HG02870 (cell line): ENCODE results near the gene CHMP1B.
"Not testable (repeated sequence)": the region's sequence is repeated elsewhere in the genome, so short reads cannot be mapped to it uniquely, and the experiment has no call there.

Experiments
- ATAC-seq: cut with Tn5 transposase; IDR thresholded peaks from one replicate; pipeline ENCODE4 v1.9.1; 2021; ENCODE audit warnings: mild to moderate bottlenecking, moderate library complexity; ENCODE audit not compliant: unreplicated experiment

Gene CHMP1B

DNA sequence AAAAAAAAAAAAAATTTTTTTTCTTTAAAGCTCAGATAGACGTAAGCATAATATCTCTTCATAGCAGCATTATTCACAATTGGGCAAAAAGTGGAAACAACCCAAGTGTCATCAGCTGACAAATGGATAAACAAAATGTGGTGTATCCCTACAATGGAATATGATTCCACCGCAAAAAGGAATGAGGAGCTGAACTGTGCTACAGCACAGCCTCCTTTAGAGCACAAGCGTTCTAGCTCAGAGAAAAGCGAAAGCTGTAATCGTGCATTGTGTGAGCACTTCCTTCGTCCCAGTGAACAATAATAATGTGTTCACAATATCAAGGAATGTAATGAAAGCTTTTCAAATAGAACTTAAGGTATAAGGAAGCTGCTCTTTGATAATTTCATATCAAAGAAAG lies 11.7 kb upstream of the CHMP1B start:
- ATAC-seq: no peak

DNA sequence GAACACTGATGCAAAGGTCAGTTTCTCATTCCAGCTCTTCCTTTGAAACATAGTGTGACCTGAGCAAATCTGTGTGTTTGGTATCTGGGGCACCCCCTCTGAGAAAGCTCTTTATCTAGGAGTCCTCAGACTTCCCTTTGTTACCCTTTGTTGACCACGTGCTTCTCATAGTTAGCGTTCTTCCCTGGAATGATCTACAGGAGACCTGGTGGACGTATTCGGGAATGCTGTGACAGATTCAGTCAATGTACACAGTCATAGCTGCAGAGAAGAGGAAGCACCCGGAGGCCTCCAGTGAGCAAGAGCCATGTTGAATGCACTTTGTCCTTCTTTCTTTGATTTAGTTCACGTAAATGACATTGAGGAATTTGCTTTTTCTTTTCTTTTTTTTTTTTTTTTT lies 10.7 kb upstream of the CHMP1B start:
- no peak for ATAC-seq

DNA sequence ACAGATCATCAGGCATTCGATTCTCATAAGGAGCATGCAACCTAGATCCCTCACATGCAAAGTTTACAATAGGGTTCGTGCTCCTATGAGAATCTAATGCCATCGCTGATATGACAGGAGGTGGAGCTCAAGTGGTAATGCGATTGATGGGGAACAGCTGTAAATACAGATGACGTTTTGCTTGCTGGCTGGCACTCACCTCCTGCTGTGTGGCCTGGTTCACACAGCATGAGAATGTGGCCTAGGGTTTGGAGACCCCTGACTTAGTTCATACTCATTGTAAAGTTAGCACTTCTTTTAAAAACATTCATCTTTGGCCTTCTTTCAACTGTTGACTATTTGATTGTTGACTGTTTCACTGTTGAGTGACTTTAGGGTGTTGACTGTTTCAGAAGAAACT lies 8.7 kb upstream of the CHMP1B start:
- ATAC-seq: no peak

DNA sequence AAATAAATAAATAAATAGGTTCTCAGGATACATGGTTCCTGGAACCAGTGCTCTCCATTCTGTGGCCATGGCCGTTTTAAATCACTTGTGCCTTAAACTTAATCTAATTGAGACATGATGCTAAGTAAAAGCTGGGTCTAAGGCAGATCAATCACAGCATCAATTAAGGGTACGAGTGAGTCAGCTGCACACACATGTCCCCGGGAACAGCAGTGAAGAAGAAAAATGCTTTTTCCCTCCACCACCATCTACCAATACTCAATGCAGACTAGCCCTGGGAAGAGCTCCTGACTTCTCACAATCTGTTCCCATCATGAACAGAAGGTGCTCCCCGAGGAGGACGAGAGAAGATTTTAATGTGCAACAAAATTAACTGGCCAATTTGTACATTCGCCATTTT lies 6.8 kb upstream of the CHMP1B start:
- no peak for ATAC-seq

GRCh38 chr18:11845654-11846053 lies 5.6 kb upstream of the CHMP1B start:
- ATAC-seq: no peak

- ATAC-seq: no peak
Observed at GRCh38 chr18:11847811-11848210, 3.4 kb upstream of the CHMP1B start.

- ATAC-seq: no peak
Observed at GRCh38 chr18:11849279-11849678, 1.9 kb upstream of the CHMP1B start.

DNA sequence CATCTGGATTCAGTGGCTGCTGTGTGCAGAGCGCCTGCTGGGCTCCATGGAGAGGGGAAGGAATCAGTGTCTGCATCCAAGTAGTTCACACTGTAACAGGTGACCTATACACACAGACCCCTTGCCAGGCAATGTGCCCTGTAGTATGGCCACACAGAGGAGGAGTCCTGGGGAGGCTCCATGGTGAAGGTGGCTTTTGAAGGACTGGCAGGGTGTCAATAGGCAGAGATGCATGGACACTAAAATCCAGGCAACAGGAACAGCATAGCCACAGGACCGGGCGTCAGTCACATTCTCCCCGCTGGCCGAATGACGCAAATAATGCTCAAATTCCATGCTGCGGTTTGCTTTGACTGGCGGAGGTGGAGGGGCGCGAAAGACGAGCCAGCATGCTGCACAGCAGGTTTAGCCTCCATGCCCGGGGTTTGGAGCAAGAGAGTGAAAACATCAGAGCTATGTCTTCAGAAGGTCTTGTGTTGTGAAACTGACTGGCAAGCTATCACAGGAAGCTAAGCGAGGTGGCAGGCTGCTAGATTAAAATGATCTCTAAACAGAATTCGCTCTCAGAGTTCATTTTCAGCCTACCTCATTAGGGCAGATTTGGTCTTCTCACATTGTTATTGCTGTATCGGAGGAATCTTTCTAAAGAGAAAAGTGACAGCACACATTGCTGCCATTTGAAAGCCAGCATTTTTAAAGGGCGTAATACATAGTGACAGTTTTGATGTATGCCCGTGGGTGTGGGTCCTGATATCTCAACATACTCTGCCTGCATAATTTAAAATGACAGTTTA lies 1.2 kb upstream of the CHMP1B start:
- ATAC-seq: no peak

DNA sequence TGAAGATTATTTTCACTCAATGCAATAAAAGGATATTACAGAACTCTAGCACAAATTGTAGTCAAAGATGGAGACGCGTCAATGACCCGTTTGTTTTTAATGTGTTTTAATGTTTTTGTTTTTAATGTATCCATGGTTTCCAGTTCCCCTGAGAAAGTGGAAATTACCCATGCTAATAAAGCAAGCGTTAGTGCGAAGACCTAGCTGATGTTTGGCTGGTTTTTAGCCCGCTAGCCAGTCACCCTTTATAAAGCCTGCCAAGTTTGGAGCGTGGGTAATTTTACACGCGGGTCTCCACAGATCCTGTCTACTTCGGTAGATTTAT lies 430 bp upstream of the CHMP1B start:
- ATAC-seq: peak; percentile 22

GRCh38 chr18:11851806-11852337 lies 659 bp downstream of the CHMP1B start:
- ATAC-seq: no peak

DNA sequence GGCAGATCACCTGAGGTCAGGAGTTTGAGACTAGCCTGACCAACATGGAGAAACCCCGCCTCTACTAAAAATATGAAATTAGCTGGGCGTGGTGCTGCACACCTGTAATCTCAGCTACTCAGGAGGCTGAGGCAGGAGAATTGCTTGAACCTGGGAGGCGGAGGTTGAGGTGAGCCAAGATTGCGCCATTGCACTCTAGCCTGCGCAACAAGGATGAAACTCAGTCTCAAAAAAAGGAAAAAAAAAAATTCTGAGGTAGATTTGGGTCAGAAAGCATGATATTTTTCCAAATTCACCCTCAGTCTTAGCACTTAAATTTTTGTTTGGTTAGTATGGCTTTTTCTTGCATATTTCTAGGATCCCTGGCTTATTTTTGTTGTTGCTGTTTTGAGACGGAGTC lies 3.3 kb downstream of the CHMP1B start:
- ATAC-seq: not testable (repeated sequence)

- no peak for ATAC-seq
Observed at GRCh38 chr18:11857177-11857887, 6.1 kb downstream of the CHMP1B start.

- no peak for ATAC-seq
Observed at GRCh38 chr18:11859282-11859830, 8.1 kb downstream of the CHMP1B start.

- ATAC-seq: no peak
Observed at GRCh38 chr18:11859903-11860407, 8.7 kb downstream of the CHMP1B start.

DNA sequence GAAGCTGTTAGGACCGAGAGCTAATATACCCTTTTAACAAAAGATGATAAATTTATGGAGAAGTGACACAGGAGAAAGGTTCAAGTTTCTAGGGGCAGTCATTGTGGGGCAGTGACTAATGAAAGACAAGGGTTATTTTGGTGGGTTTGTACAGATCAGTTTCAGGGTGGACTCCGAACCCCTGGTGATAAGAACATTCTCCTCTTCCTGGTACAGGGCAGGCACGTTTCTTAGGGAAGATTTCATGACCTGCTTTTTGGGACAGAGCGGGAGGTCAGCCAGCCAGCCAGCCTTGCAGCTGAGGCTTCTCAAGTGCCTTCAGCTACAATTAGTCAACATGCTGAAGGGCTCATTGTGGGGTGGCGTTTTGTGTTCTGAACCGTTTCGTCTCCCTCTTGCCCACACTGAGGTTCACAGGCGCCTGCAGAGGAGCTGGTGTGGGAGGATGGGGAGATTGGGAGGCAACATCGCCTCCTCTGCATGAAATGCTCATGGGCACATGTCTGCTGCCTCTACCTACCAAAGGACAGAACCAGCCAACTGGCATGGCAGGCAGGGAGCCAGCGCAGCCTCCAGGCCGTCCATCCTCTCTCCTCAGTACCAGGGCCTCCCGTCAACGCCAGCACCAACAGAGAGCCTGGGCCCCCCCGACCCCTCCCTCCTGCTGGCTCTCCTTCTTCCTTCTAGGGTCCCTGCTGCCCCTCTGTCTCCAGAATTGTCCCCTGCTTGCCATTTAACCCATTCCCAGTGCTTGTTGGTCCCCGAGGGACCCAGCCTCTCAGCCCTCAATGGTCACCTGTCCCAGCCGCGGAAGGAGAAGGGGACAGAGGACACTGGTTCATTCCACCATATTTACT lies 9.6 kb downstream of the CHMP1B start:
- ATAC-seq: no peak

DNA sequence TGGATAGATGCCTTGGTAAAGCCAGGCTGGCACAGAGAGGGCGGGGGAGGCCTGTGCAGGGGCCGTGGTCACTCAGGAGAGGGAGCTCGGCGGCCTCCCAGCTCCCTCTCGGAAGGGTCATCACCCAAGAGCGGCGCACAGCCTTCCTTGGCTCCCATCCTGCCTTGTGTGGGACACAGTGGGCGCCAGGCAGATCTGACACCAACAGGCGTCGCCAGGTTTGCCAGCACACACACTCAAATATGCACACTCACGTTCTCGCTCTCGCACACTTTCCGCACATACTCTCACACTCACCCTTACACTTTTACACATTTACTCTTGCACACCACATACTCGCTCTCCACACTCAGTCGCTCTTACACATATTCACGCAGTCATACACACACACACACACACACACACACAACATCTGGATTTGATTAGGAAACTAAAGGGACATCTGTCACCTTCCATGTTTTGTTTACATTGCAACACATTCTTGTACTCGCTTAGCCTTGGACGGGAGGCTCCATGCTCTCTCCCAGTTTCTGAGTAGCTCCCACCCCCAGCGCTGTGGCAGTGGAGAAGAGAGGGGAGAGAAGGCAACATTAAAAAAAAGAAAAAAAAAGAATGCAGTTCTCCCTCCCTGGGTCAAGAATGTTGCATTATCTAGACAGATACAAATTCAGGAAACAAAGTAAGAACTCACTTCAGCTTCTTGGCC lies 10.5 kb downstream of the CHMP1B start:
- ATAC-seq: no peak

GRCh38 chr18:11862468-11863137 lies 11.4 kb downstream of the CHMP1B start:
- ATAC-seq: no peak

DNA sequence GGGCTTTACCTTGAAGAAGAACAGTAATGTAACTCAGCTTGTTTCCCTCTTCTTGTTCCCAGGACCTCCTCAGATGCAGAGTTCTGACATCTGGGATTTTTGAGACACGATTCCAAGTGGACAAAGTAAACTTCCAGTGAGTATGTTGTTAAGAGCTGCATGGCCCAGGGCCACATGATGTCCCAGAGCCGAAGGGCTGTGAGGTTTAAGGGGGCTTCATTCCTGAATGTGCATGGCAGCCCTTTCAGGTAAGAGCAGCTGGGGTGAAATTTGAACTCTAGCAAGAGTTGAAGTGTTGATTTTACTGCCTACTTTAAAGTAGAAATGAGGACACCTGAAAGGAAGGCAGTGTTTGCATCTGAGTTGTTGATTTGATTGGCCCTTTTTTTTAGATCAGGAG lies 13.3 kb downstream of the CHMP1B start:
- no peak for ATAC-seq

- no peak for ATAC-seq
Observed at GRCh38 chr18:11865071-11865470, 13.9 kb downstream of the CHMP1B start.

DNA sequence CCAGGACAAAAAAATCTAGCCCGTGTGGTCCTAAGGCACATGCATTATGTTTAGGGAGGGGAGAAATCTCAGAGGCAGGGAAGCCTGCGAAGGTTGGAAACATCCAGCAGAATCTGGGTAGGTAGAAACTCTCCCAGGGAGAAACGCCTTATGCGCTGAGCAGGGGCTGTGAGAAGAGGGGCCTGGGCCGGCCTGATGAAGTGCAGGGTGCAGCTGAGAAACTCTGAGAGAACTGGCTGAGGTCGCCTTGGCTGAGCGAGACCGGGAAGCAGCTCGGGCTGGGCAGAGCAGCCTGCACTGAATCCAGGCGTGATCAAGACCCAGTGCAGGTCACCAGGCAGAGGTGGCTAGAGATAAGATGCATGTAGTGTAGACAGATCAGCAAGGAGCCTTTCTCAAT lies 15.1 kb downstream of the CHMP1B start:
- ATAC-seq: no peak
